Measurements from ENCODE around the gene GJD3.

DNA sequence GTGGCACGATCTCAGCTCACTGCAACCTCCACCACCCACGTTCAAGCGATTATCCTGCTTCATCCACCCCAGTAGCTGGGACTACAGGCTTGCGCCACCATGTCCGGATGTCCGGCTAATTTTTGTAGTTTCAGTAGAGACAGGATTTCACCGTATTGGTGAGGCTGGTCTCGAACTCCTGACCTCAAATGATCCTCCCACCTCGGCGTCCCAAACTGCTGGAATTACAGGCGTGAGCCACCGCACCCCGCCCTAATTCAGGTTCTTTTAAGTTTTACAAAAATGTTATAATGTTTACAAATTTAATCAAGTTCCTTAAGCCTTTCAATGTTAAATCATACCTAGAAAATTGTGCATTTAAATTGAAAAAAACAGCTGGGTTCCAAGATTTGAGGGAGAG is 13.3 kb upstream of the GJD3 start:
- TF ChIP-seq POLR2A (IDR thresholded peaks at IDR 0.05), result no peak
- TF ChIP-seq POLR2AphosphoS5 (IDR thresholded peaks at IDR 0.05), result no peak

All from suprapubic skin (tissue), 4 donors.